Activated CD4-positive, alpha-beta T cell treated with anti-CD3 and anti-CD28 coated beads, Interleukin-2, Interleukin-6, amounts not matched to agents 100 ng/mL and 50 ng/mL, durations not matched to agents 16 hours and 8 hours (primary cell): Measurements from ENCODE around the gene ZWILCH.
"Not testable (repeated sequence)": the region's sequence is repeated elsewhere in the genome, so short reads cannot be mapped to it uniquely, and the experiment has no call there.

Experiments used
- DNase-seq: peaks from one replicate; pipeline ENCODE4 v3.0.0-alpha.2; 2020

Gene ZWILCH

DNA sequence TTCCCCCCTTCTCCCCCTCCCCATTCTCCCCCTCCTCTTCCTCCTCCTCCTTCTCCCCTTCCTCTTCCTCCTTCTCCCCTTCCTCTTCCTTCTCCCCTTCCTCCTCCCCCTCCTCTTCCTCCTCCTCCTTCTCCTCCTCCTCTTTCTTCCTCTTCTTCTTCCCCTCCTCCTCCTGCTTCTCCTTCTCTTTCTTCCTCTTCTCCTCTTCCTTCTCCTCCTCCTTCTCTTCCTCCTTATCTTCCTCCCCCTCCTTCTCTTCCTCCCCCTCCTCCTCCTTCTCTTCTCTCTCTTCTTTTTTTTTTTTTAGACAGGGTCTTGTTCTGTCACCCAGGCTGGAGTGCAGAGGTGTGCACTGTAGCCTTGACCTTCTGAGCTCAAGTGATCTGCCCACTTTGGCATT lies 81.9 kb downstream of the ZWILCH start:
- DNase-seq = no peak

DNA sequence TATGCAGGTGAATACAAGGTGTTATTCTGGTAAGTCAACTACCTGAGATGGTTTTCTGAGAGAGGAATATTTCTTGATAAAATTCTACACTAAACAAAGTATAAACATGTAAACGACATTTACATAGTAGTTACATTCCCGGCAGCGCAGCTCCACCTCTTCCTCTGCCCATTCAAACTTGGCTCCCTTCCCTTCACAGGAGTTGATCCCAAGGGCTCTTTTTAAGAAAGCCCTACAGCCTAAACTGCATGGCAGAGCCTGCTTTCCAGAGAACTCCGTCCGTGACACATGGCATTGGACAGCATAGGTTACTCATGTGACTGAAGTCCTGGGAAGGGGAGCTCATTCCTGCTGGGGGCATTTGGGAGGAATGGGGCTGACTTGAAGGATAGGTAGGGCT lies 82.6 kb downstream of the ZWILCH start:
- no peak for DNase-seq

DNA sequence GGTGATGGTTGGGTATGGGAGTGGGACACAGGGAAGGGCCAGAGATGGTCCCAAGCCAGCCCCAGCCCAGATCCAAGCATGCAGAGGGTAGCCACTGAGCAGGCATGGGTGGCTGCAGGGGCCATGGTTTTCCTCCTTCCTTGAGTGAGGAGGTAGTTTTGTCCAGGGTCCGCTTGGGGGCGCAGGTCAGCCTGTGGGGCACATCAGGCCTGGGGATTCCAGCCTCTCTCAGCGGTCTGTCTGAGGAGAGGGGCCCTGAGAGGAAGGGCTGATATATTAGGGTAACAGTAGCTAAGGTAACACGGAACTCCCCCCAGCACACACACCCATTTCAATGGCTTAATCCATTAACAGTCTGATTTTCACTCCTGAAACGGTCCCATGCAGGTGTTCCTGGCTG lies 83.4 kb downstream of the ZWILCH start:
- no peak for DNase-seq

DNA sequence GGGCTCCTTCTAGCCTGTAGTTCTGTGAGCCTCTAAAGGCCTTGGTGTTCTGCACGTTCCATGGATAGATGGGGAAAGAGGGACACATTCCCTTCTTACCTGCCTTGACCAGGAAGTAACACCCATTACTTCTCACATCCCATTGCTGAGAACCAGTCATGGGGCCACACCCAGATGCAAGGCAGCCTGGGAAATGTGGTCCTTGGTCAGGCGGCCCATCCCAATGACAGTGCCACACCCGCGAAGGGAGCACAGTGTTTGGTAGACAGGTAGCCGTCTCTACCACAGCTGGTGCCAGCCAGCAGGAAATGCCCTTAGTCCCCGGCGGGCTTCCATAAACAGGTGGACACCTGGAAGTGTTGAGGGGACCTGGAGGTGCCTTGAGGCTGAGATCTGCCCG lies 83.8 kb downstream of the ZWILCH start:
- no peak for DNase-seq

DNA sequence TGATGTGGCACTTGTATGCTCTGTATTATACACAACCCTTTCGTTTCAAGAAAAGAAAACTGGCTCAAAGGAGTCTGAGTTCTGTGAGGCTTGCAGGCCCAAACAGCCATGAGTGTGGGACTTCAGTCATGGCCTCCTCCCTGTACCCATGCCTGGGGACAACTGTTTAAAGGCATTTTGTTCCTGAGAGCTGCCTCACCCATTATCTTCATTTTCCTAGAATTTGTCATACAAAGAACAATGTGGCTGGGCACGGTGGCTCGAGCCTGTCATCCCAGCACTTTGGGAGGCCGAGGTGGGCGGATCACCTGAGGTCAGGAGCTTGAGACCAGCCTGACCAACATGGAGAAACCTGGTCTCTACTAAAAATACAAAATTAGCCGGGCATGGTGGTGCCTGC lies 84.3 kb downstream of the ZWILCH start:
- not testable (repeated sequence) for DNase-seq

DNA sequence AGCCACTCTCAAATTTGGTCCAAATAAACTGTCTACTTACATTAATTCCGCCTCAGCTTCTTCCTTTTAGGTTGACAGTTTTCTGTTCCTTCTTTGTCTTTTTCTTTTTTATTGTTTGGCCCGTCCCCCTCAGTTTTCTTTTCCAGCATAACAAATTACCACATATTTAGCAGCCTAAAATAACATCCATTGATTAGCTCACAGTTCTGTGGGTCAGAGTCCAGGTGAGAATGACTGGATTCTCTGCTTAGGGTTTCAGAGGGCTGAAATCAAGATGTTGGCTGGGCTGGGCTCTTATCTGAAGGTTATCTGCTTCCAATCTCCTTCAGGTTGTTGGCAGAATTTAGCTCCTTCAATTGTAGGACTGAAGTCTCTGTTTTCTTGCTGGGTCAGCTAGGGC lies 85.3 kb downstream of the ZWILCH start:
- no peak for DNase-seq

DNA sequence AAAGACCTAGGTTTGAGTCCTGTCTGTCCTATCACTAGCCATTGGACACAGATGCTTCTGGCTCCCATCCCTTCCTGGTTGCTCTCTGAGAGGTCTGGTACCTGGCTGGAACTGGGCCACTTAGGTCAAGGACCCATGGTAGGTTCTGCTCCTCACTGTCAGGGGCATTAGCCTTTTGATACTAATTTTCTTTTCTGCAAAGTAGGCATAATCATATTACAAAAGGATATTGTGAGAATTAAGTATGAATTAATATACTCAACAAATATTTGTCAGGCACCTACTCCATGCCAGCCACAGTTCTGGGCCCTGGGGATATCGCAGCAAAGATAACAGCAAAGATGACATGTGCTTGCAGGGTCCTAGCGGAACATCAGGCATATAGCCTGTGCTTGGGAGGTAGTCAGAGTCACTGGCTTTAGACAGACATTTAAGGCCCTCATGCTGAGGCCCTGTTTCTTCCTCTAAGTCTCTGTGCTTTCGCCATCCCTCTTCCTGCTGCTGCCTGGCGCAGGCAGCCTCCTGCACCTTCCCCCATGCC lies 86.3 kb downstream of the ZWILCH start:
- DNase-seq = no peak

DNA sequence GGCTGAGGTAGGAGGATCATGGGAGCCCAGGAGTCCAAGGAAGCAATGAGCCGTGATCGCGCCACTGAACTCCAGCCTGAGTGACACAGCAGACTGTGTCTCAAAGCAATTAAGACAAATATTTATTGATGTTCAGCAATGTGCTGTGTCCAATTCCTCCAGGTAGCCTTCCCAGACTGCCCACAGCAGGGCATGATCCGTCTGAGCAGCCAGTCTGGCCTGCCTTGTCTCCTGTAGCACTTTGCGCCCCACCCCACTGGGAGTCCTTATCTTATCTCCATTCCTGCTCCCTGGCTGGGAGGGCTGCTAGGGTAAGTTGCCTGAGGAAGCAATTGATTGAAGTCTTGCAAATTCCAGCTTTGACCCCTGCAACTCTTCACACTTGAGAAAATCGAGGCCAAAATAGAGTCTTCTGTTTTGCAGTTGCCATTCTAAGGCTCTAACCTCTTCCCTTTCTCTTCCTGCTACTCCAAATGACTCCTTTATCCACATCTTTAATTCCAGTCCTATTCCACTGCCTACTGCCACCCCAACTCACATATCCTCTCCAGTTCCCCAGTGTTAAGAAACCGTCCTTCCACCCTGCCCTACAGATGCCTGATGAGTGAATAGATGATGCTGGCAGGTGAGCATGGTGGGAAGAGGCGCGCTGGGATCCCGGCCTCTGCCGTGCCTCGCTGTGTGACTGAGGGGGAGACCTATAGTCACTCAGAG lies 87.5 kb downstream of the ZWILCH start:
- no peak for DNase-seq

DNA sequence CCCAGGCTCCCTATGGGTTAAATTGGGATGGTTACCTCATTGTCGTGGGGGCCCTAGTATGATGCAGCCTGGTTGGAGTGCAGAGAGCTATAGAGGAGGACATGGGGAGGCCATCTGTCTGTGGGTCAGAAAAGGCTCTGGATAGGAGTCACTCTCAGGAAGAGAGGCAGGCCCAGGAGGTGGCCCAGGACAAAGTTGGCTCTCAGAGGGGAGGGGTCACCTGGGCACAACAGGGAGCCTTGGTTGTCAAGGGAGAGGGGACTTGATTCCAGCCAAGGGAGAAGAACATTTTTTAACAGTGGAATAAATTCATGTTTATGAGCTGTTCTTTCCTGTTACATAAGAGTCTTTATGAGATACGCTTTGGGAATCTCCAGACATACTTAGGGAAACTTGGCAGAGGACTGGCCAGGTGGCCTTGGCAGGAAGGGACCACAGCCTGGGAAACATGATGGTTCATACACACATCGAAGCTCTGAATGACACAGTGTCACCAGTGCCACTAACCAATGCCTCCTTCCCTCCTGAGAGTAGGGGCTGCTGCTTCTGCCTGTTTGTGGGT lies 88.2 kb downstream of the ZWILCH start:
- no peak for DNase-seq

DNA sequence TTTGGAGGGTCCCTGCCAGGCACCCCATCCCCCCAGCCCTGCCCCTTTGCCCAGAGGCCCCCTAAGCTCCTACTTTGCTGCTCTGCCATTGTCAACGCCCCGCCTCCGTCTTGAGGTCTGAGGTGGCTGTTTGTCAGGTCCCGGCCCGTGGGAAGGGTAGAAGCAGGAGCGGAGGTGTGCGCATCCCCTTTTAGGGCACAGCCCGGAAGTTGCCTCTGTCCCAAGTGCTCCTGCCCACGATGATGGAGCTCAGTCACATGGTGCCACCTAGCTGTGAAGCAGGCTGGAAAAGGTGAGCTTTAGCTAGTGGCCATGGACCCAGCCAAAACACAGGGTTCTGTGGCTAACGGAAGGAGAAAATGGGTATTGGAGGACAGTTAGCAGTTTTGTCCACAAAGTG lies 89.2 kb downstream of the ZWILCH start:
- DNase-seq = no peak

DNA sequence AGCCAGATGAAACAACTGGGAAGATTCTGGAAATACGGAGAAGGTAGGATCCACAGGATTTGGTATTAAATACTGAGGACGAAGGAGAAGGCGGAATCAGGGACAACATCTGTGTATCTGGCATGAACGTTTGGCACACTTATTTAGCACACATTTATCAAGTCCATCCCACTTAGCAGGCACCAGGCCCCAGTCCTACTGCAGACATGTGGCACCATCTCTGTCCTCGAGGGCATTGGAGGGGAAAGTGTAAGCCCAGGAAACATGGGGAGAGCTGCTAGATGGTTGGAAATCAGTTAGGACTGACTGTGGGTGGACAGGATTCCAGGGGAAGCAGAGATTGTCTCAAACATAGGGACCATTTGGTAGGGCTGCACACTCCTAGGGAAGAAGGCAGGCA lies 89.7 kb downstream of the ZWILCH start:
- DNase-seq = no peak

DNA sequence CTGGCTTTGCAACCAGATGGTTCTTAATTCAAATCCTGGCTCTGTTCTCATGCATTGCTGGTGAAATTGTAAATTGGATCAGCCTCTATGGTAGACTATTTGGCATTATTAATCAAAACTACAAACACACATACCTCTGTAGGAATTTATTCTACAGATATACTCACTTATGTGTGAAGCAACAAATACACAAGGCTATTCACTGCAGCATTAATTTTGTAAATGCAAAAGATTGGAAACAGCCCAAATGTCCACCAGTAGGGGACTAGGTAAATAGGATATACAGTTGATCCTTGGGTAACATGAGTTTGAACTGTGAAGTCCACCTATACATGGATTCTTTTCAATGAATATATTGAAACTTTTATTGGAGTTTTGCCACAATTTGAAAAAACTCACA lies 90.2 kb downstream of the ZWILCH start:
- DNase-seq = no peak

DNA sequence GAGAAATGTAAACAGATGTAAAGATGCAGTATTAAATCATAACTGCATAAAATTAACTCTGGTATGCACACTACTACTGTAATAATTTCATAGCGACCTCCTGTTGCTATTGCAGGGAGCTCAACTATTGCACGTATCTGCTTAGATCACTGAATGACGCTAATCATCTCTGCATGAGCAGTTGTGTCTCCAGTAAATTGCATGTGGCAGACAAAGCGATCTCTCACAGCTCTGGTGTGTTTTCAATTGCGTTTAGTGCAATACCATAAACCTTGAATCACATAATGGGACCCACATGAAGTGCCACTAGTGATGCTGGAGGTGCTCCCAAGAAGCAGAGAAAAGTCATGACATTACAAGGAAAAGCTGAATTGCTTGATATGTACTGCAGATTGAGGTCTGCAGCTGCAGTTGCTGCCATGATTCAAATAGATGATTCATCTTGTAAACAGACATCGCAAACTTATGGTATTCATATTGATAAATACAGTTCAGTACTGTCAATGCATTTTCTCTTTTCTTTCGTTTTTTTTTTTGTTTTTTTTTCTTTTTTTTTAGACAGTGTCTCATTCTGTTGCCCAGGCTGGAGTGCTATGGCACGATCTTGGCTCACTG lies 90.9 kb downstream of the ZWILCH start:
- DNase-seq = no peak

DNA sequence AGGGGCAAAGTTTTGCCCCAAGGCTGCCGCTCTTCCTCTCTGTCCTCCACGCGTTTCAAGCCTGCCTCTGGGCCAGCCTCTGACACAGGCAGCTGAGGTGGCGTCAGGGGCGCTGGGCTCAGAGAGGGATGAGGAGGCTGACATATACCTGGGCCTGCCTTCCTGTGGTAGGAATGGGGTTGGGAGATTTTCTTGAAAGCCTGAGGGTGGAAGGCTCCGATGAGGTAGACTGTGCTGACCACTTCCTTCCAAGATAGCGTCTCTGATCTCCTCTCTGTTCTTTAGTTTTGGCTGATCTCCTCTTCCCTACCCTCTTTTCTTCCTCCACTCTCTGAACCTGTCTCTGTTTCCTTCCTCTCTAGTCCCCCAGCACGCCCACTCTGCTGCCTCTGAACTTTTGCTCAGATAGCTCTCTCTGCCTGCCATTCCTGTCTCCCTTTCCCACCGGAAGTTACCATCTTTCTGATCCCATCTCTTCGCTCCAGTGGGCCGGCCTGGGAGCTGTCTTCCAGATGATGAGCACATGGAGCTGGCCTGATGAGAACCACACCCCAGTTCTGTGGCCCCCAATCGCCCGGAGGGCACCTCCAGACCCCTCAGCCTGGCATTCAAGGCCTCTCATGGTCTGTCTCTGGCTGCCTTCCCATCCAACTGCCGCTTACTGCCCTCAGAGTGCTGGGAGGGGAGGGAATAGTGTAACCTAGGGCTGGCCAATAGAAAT lies 93.1 kb downstream of the ZWILCH start:
- no peak for DNase-seq
